Fibroblast of the conjunctiva (primary cell): ENCODE results near the gene ARL9.
A peak's percentile ranks its signal among the peaks of the same experiment; 100 is the strongest.

Source experiments
- DNase-seq: peaks from one replicate; pipeline ENCODE4 v3.0.0-alpha.2; 2010; ENCODE audit warnings: low read depth

Gene ARL9

DNA sequence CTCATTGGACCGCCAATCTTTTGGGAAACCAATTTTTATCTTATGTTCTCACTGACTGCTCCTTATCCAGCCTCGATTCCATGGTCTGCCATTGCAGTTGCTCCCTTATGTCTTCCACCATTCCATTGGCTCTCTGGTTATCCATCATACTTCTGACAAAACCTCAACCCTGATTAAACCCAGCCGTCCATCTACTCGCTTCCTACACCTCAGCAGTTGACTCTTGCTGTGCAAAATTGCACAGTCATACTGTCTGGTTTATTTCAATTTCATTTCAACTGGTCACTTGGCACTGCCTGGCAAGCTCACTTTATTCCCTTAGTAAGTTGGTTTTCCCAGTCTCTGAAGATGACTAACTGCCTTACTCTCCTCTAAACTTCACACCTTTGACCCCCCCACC lies 26.2 kb downstream of the ARL9 start:
- no peak for DNase-seq

DNA sequence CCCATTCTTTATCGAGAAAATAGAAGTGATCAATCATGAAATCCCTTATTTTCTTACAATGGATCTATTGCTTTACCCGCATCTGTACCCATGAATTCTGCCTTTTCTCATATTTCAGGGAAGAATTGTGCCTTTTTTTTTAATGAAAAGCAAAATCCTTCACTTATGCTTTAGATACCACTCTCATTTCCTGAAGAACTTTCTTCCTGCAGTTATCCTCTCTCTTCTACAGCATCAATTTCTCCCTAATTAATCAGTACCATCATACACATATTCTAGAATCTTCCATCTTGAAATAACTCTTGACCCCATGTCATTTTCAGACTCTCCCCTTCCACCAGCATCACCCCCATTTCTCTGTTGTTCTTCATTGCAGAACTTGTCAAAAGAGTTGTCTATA lies 26.6 kb downstream of the ARL9 start:
- DNase-seq = no peak

DNA sequence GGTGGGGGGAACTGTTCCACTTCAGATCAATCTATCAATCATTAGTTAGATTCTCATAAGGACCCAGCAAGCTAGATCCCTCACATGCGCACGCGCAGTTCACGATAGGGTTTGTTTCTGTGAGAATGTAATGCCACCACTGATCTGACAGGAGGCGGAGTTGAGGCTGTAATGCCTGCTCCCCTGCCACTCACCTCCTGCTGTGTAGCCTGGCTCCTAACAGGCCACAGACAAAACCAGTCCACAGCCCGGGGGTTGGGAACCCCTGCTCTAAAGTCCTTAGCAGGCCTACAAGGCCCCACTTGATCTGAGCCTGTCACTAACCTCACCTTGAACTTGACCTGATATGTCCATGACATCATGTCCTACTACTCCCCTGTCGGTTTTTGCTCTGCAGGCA lies 30.3 kb downstream of the ARL9 start:
- no peak for DNase-seq

DNA sequence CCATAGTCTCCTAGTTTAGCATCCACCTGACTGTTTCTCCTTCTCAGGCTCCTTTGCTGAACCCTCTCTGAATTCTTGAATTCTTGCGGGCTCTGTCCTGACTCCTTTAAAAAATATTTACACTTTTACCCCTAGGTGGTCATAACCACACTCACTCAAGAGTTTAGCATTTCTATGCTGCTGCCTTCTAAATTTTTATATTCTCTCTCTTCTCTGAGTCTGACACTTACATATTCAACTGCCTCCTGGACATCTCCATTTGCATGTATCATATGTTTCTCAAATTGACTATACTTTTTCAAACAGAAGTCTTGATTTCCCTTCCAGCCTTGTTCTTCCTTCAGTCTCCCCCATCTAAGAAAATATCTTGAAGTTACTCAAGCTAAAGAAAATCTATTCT lies 31.6 kb downstream of the ARL9 start:
- no peak for DNase-seq

DNA sequence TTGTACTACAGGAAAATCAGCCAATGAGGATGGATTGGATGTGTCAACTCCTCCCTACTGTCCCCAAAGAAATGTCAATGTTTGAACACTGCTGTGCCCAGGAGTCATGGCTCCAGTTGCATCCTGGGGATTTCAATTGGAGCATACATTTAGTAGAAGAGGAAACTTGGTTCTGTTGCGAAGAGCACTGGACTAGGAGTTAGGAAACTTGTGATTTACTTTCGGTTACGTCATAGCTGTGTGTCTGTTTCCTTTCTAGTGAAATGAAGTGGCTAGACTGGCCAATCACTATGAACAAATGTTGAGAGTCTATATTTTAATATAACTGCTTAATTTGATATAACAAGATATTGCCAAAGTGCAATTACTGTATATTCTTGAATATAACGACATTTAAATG lies 35.2 kb downstream of the ARL9 start:
- no peak for DNase-seq

DNA sequence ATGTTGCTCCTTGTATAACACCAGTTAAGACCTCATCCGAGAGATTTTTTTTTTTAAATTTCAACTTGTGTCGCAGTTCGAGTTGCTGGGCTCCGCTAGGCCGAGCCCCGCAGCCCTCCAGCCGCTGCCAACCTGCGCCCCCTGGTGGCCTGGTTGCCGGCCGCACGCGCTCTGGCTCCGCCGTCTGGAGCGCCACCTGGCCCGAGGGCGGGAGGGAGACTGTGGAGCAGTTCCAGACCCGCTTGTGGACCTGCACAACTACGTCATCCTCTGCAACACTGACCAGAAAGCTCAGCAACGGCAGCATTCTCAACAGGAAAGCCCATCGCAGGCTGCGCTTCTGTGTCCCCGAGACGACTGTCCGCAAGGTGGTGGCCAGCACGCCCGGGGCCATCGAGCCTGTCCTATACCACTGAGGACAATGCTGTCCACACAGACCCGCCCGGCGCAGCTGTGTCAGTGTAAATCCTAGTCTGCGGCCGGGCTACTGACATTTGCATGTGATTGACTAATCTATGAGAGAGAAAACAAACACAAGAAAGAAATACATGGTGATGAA lies 39.1 kb downstream of the ARL9 start:
- DNase-seq = peak; percentile 59

DNA sequence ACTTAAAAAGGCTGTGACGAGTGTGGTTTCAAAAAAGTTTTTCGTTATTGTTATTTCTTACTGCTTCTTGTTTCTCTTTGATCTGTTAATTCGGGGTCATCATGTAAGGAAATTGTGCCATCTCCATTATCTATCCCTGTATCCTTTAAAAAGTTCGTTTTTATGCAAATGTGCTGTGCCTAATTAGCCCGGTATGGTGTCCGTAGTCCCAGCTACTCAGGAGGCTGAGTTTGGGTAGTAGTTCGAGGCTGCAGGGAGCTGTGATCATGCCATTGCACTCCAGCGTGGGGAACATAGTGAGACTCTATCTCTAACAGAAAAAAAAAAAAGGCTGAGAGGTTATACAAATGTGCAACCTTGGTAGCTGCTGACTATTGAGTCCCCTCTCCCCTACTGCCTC lies 45.1 kb downstream of the ARL9 start:
- DNase-seq = no peak

DNA sequence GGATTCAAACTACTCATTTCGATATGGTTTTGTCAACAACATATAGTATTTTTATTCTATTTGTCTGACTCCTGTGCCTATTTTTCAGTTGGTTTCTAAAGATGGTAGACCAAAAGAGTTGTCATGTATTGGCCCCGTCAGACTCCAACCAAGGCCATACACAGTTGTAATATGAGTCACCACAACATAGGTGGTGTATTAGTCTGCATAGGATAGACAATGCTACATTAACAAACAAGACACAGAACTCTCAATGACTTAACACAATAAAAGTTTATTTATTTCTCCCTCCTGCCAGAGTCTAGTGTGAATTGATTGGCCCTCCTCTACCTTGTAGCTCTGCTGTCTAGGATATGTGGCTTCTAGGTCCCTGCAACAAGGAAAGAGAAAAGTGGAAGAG lies 45.9 kb downstream of the ARL9 start:
- DNase-seq = no peak

DNA sequence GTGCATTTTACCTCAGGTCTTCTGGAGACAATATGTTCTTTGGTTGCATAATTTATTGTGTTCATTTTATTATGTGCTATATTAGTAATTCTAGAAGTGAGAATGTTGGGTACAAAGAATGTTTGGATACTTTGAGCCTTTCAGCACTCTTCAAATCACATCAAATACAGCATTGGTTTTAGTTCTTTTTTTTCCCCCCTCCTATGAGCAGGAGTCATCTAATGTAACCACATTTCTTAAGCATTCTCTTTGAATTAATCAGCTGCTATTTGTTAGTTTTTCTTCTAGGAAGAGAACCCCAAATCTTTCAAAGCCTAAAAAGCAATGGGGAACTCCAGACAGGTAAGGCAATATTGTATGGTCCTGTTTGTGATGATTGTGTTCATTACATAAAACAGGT lies 46.7 kb downstream of the ARL9 start:
- DNase-seq = no peak

DNA sequence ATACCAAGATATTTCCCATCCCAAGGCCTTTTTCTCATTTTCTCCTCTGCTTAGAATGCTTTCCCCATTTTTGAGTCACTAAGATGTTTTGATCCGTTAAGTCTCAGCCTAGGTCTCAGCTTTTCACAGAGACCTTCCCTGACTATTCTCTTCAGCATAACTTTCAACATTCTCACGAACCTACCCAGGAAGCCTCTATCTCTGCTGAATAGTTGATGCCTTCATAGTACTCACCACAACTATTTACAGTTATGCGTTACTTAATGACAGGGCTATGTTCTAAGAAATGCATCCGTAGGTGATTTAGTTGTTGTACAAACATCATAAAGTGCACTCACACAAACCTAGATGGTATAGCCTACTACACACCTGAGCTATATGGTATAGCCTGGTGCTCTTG lies 64.5 kb downstream of the ARL9 start:
- no peak for DNase-seq
